GM21825 (cell line): Measurements from ENCODE around the gene LEPROT.
"Not testable (repeated sequence)": the region's sequence is repeated elsewhere in the genome, so short reads cannot be mapped to it uniquely, and the experiment has no call there.

Experiments used
- ATAC-seq: cut with Tn5 transposase; IDR thresholded peaks from one replicate; pipeline ENCODE4 v1.9.1; 2021; ENCODE audit warnings: mild to moderate bottlenecking, moderate library complexity; ENCODE audit not compliant: unreplicated experiment

Gene LEPROT

DNA sequence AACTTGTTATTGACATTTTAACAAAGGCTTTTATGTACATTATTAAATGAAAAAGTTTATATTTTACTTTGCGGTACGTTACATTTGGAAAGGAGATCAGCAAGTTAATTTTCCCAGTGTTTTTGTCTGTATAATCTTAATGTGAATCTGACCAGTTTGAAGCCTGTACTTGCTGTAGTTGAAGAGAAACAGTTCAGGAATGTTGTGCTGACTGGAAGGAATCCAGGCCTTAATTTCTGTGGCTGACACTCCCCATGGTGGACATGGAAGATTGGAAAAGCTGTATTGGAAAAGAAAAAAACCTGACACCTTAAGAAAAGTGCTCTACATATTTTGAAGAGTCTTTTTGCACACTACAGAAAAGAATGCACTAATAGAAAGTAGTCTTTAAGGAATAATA, 15.5 kb downstream of the LEPROT start:
- ATAC-seq = no peak

- no peak for ATAC-seq
Measured at GRCh38 chr1:65437616-65438015, 17.1 kb downstream of the LEPROT start.

GRCh38 chr1:65440322-65440900, 19.9 kb downstream of the LEPROT start:
- ATAC-seq = no peak

- no peak for ATAC-seq
Measured at GRCh38 chr1:65440915-65441314, 20.4 kb downstream of the LEPROT start.

DNA sequence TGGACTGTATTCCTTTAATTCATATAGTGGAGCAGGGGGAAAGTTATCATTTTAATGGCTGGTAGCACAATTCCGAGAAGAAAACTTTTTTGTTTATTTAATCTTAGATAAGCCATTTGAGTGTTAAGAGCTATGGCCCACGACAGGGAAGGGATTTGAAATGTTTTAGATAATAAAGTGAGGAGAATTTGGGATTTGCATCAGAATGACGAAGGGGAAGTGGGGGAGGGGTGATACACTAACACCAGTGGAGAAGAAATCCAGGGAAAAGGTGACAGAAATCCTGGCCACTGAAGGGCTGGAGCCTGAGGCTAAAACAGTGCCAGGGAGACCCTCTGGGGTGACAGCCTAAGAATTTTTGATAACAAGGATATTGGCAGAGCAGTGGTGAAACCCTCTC, 21.0 kb downstream of the LEPROT start:
- ATAC-seq = no peak

- no peak for ATAC-seq
Measured at GRCh38 chr1:65442442-65442841, 22.0 kb downstream of the LEPROT start.

DNA sequence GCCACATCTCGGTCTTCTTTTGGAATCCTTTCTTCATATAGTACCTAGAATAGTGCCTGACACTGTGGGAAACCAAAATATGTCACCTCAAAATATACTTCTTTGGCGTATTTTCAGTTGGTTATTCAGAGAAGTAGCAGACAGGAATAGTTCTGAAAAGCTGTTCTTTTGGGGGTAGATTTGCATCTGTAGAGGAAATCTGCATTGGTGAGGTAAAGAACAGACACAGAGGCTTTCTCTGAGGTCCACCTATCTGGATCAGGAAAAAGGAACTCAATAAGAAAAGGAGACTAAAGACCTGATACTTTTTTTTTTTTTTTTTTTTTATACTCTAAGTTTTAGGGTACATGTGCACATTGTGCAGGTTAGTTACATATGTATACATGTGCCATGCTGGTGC, 23.2 kb downstream of the LEPROT start:
- ATAC-seq = no peak

DNA sequence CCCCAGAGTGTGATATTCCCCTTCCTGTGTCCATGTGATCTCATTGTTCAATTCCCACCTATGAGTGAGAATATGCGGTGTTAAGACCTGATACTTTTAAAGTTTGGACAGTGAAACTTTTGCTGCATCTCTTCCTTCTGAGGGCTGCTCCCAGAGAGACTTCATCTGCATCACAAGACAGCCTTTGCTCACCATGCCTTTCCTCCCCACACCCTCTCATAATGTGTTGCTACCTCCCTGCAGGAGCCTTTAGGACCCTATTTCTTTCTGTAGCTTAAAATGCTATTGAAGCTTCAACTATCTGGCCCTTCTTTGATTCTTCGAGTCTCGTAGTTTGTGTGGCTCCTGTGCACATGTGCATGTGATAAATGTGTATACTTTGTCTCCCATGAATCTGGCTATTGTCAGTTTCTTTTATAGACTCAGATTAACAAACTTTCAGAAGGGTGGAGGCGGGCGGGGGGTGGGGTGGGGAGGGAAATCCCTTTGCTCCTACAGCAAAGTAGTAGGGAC, 23.7 kb downstream of the LEPROT start:
- ATAC-seq = no peak

DNA sequence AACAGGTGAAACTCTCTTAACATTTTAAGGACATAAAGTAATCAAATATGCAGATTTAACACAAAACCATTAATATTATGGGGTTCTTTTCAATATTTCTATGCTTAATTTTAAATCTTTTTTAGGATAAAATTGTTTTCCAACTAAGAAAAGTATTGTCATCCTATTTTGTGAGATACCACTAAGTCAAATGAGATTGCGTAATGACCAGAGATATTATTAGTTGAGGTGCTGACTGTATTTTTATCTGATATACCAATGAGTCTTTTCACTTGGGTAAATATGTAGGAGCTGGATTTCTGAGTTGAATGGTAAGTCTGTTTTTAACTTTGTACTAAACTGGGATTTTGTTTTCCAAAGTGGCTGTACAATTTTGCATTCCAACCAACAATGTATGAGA, 25.4 kb downstream of the LEPROT start:
- no peak for ATAC-seq

DNA sequence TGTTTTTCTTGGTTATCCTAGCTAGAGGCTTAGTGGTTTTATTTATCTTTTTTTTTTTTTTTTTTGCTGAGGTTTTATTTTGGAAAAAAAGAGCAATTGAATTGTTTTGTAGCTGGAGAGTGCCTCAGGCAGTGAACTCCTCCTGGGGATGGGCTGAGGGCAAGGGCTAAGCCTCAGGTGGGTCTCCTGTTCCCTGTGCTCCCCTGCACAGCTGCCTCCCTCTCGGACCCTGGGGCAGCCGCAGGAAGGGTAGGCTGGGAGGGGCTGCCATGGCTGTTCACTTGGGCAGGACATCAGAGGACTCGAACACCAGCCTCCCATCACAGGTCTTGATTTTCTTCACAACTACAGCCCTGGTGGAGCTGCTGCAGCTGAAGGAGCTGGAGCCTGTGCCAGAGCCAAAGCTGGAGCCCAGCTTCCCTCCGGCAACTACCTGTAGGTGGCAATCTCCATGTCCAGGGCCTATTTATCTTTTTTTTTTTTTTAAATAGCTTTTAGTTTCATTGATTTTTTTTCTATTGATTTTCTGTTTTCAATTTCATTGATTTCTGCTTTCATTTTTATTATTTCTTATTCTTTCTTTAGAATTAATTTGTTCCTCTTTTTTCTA, 28.9 kb downstream of the LEPROT start:
- ATAC-seq = no peak

DNA sequence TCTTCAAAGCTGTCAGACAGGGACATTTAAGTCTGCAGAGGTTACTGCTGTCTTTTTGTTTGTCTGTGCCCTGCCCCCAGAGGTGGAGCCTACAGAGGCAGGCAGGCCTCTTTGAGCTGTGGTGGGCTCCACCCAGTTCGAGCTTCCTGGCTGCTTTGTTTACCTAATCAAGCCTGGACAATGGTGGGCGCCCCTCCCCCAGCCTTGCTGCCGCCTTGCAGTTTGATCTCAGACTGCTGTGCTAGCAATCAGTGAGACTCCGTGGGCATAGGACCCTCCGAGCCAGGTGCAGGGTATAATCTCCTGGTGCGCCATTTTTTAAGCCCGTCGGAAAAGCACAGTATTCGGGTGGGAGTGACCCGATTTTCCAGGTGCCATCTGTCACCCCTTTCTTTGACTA, 35.2 kb downstream of the LEPROT start:
- not testable (repeated sequence) for ATAC-seq

GRCh38 chr1:65456481-65456880, 36.0 kb downstream of the LEPROT start:
- ATAC-seq = no peak

- ATAC-seq = no peak
Measured at GRCh38 chr1:65457868-65458267, 37.4 kb downstream of the LEPROT start.

DNA sequence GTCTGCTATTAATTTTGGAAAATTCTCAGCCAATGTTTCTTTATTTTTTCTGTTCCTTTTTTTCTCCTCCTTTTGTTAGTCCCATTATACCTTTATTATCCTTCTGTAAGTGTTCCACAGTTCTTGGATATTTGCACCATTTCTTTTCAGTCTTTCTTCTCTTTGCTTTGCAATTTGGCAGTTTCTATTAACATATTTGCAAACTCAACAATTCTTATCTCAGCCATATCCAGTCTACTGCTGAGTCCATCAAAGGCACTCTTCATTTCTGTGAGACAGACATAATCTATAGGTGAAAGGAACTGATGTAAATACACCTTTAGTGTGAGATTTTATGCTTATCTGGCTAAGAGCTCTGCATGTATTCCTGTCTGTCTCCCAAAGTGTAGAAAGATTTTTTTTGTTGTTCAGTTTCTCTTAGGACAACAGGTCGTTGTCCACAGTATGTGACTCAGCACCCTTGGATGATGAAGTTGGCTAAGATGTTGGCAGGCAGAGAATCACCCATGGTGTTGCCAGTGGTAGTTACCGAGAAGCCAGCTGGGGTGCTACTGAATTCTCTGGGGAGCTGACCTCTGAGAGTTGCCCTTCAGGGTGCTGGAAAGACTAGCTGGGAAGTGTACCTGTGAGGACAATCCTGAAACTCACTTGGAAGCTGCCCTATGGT, 38.4 kb downstream of the LEPROT start:
- ATAC-seq = no peak

DNA sequence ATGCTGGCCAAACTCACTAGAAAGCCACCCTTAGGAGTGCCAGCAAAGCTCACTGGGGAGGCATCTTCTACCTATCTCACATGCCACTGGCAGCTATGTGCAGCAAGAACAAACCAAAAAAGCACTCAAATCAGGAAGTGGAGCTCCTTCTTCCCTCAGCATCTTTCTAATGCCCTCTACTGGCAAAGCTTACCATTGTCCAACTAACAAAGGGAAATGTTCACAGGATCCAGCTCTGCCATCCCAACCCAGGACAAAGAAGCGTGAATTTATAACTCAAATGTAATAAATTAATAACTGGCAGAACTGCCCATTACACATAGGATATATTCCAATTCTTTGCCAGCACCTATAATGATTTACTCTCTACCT, 38.9 kb downstream of the LEPROT start:
- ATAC-seq = peak; percentile 75

GRCh38 chr1:65465837-65466236, 45.4 kb downstream of the LEPROT start:
- not testable (repeated sequence) for ATAC-seq

DNA sequence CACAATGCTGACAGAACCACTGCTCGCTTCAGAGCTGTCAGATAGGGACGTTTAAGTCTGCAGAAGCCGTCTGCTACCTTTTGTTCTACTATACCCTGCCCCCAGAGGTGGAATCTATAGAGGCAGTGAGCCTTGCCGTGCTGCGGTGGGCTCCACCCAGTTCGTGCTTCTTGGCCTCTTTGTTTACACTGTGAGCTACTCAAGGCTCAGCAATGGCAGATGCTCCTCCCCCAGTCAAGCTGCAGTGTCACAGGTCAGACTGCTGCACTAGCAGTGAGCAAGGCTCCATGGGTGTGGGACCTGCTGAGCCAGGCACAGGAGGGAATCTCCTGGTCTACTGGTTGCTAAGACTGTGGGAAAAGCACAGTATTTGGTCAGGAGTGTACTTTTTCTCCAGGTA, 47.1 kb downstream of the LEPROT start:
- no peak for ATAC-seq

GRCh38 chr1:65469126-65469888, 48.8 kb downstream of the LEPROT start:
- no peak for ATAC-seq

DNA sequence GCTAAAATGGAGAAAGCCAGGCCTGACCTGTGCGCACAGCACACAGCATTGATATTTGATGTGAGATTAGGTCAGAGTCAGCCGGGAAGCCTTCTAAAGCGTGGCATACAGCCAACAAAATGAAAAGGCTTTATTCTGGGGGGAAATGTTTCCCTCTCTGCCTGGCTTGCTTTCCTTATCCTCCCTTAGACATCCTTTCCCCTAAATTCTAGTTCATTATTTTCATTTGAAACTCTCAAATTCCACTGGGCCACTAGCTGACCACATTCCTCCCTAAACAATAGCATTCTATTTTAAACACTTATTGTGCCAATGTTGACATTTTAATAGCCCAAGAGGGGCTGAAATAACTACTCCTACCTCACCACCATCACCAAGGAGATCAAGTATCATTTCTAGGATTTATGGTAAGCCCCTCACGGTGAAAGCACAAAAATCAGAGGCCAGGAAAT, 49.4 kb downstream of the LEPROT start:
- ATAC-seq = no peak

DNA sequence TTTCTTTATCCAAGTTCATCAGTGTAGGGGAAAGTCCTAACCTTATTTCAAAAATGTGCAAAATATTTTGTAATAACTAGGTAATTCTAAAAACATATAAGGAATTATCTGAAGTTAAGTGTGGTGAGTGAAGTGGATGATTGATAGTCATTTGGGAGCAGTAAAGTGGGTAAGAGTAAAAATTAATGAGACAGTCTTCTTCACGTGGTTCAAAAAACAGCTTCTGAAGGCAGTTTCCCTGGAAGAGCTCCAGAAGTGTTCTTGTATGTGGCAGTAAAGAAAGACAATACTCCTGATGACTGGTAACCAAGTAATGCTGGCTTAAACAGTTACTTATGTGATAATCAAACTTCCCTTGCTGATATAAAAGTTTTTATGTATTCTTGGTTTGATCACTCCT, 50.3 kb downstream of the LEPROT start:
- ATAC-seq = no peak

GRCh38 chr1:65471213-65471833, 50.9 kb downstream of the LEPROT start:
- ATAC-seq = no peak
